HepG2 (cell line): ENCODE results near the gene TUG1. TPM values are rescaled to one million over a fixed set of nuclear protein-coding genes. Genes with fewer than 3 reads are reported as not detected.

Source experiments
- ETV5 ChIP-seq: IDR thresholded peaks from 2 replicates; pipeline ENCODE4 v1.6.1; 2018; ENCODE audit warnings: missing biosample characterization, missing genetic modification reagents, inconsistent platforms, borderline replicate concordance
- FIP1L1 ChIP-seq: fragments of 200-400 bp; formaldehyde crosslinking; IDR thresholded peaks from 2 replicates; pipeline ENCODE4 v1.6.1; 2018; ENCODE audit warnings: low read depth, mild to moderate bottlenecking, low read length, moderate library complexity, borderline replicate concordance; ENCODE audit not compliant: insufficient read depth
- MZF1 ChIP-seq: sonication (generic); formaldehyde crosslinking; IDR thresholded peaks from 2 replicates; pipeline ENCODE4 v1.8.1; 2023; ENCODE audit warnings: mild to moderate bottlenecking, missing genetic modification reagents, borderline replicate concordance
- ZBTB21 ChIP-seq: sonication (generic); formaldehyde crosslinking; IDR thresholded peaks from 2 replicates; pipeline ENCODE4 v1.4.0; 2020; ENCODE audit warnings: missing genetic modification reagents
- ZNF12 ChIP-seq: sonication (generic); formaldehyde crosslinking; IDR thresholded peaks from 2 replicates; pipeline ENCODE4 v1.5.0; 2020; ENCODE audit warnings: missing genetic modification reagents
- ZNF138 ChIP-seq: sonication (generic); formaldehyde crosslinking; IDR thresholded peaks from 2 replicates; pipeline ENCODE4 v1.5.0; 2020; ENCODE audit warnings: mild to moderate bottlenecking, low read depth, missing genetic modification reagents
- ZNF234 ChIP-seq: sonication (generic); formaldehyde crosslinking; conservative IDR thresholded peaks from 2 replicates; pipeline ENCODE4 v1.5.1; 2020; ENCODE audit warnings: mild to moderate bottlenecking, missing genetic modification reagents
- ZNF451 ChIP-seq: sonication (generic); formaldehyde crosslinking; IDR thresholded peaks from 2 replicates; pipeline ENCODE4 v1.5.0; 2020; ENCODE audit warnings: mild to moderate bottlenecking, missing genetic modification reagents
- ZNF549 ChIP-seq: sonication (generic); formaldehyde crosslinking; IDR thresholded peaks from 2 replicates; pipeline ENCODE4 v1.5.0; 2020; ENCODE audit warnings: missing genetic modification reagents
- ZNF605 ChIP-seq: sonication (generic); formaldehyde crosslinking; IDR thresholded peaks from 2 replicates; pipeline ENCODE4 v1.8.0; 2022; ENCODE audit warnings: mild to moderate bottlenecking, missing genetic modification reagents
- polyA plus RNA-seq, 8 experiments: library from polyadenylated mRNA; depleted of rRNA in 3 of 8; stranded (reverse) in 7 of 8; unstranded in 1 of 8; fragments of >200 nt; fragmentation: Illumina TruSeq in 4 of 8; extraction: Trizol in 4 of 8; gene quantifications; 2 replicates each; pipeline versions ENCODE4 v1.2.1 to v1.2.3, GENCODE V29; 2011 to 2016; ENCODE audit warnings: low read depth in 4 of 8, missing spikeins in 1 of 8, mixed read lengths in 1 of 8; ENCODE audit not compliant: insufficient read depth in 1 of 8
- total RNA-seq, 5 experiments: library from RNA; depleted of rRNA; stranded (reverse); fragments of >200 nt; fragmentation: Illumina TruSeq; extraction: Trizol; gene quantifications; 2 replicates each; pipeline ENCODE4 v1.2.3, GENCODE V29; 2016; ENCODE audit warnings: low read depth in 1 of 5
- TF ChIP-seq, protein P1 (sequence below), 2 experiments: sonication (generic) in 1 of 2; formaldehyde crosslinking in 1 of 2; IDR thresholded peaks; 2 replicates each; pipeline versions ENCODE4 v1.6.1 to v1.9.0; 2014 to 2022; ENCODE audit warnings: antibody characterized with exemption in 1 of 2, borderline replicate concordance in 1 of 2, inconsistent platforms in 1 of 2, low read depth in 1 of 2, missing genetic modification reagents in 1 of 2
- TF ChIP-seq, protein P2 (sequence below): IDR thresholded peaks from 2 replicates; pipeline ENCODE4 v1.6.1; 2016; ENCODE audit warnings: mild to moderate bottlenecking, missing biosample characterization, missing genetic modification reagents
- TF ChIP-seq, protein P3 (sequence below): sonication (generic); formaldehyde crosslinking; IDR thresholded peaks from 2 replicates; pipeline ENCODE4 v1.9.0; 2021; ENCODE audit warnings: missing genetic modification reagents, borderline replicate concordance
- TF ChIP-seq, protein P4 (sequence below): sonication (generic); formaldehyde crosslinking; IDR thresholded peaks from 2 replicates; pipeline ENCODE4 v1.4.0; 2020; ENCODE audit warnings: missing genetic modification reagents
- TF ChIP-seq, protein P5 (sequence below): sonication (generic); formaldehyde crosslinking; conservative IDR thresholded peaks from 2 replicates; pipeline ENCODE4 v1.8.0; 2022; ENCODE audit warnings: low read depth, missing genetic modification reagents

TUG1 gene
- total and polyA plus RNA-seq, 2 of the 13 experiments (the other 11 are each of a cell fraction or from before 2014, with no cell fraction given) = 35.2 to 122 TPM

DNA sequence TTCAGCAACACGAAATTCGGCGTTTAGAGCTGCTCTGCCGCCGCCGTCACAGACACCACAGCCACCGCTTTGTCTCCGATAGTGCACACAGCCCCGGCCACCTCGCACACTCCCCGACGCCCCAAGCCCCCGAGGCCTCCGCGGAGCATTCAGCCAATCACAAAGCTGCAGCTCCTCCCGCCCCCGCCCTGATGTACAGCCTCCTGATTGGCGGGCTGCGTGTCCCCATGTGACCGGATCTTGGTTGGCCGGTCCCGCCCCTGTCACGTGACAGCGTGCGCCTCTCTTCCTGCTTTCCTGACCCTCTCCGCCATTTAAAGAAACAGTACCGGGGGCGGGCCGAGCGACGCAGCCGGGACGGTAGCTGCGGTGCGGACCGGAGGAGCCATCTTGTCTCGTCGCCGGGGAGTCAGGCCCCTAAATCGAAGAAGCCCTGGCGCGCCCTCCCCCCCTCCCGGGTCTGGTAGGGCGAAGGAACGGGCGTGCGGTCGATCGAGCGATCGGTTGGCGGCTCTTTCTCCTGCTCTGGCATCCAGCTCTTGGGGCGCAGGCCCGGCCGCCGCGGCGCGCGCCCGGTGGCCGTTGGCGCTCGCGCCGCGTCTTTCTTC is at the start of gene TUG1 (continued):
- TF ChIP-seq, protein P1, sequence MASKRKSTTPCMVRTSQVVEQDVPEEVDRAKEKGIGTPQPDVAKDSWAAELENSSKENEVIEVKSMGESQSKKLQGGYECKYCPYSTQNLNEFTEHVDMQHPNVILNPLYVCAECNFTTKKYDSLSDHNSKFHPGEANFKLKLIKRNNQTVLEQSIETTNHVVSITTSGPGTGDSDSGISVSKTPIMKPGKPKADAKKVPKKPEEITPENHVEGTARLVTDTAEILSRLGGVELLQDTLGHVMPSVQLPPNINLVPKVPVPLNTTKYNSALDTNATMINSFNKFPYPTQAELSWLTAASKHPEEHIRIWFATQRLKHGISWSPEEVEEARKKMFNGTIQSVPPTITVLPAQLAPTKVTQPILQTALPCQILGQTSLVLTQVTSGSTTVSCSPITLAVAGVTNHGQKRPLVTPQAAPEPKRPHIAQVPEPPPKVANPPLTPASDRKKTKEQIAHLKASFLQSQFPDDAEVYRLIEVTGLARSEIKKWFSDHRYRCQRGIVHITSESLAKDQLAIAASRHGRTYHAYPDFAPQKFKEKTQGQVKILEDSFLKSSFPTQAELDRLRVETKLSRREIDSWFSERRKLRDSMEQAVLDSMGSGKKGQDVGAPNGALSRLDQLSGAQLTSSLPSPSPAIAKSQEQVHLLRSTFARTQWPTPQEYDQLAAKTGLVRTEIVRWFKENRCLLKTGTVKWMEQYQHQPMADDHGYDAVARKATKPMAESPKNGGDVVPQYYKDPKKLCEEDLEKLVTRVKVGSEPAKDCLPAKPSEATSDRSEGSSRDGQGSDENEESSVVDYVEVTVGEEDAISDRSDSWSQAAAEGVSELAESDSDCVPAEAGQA (IDR thresholded peaks at IDR 0.05; ENCODE audit: low read depth) = peak; percentile 78
- TF ChIP-seq, protein P1 (CRISPR knock-in tag; IDR thresholded peaks at IDR 0.05; ENCODE audit: borderline replicate concordance) = no peak; the same call in 1 of the 2 replicates
- TF ChIP-seq, protein P2, sequence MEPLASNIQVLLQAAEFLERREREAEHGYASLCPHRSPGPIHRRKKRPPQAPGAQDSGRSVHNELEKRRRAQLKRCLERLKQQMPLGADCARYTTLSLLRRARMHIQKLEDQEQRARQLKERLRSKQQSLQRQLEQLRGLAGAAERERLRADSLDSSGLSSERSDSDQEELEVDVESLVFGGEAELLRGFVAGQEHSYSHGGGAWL (CRISPR knock-in tag) = peak; percentile 72; the same call in 1 of the 2 replicates
- TF ChIP-seq ZNF549 (CRISPR knock-in tag) = no peak
- TF ChIP-seq ZNF451 (CRISPR knock-in tag) = peak; percentile 10; the same call in 1 of the 2 replicates
- TF ChIP-seq ZNF234 (CRISPR knock-in tag) = no peak
- TF ChIP-seq ZNF12 (CRISPR knock-in tag) = peak; percentile 59; the same call in 1 of the 2 replicates
- TF ChIP-seq, protein P3, sequence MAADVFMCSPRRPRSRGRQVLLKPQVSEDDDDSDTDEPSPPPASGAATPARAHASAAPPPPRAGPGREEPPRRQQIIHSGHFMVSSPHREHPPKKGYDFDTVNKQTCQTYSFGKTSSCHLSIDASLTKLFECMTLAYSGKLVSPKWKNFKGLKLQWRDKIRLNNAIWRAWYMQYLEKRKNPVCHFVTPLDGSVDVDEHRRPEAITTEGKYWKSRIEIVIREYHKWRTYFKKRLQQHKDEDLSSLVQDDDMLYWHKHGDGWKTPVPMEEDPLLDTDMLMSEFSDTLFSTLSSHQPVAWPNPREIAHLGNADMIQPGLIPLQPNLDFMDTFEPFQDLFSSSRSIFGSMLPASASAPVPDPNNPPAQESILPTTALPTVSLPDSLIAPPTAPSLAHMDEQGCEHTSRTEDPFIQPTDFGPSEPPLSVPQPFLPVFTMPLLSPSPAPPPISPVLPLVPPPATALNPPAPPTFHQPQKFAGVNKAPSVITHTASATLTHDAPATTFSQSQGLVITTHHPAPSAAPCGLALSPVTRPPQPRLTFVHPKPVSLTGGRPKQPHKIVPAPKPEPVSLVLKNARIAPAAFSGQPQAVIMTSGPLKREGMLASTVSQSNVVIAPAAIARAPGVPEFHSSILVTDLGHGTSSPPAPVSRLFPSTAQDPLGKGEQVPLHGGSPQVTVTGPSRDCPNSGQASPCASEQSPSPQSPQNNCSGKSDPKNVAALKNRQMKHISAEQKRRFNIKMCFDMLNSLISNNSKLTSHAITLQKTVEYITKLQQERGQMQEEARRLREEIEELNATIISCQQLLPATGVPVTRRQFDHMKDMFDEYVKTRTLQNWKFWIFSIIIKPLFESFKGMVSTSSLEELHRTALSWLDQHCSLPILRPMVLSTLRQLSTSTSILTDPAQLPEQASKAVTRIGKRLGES = no peak
- no peak for TF ChIP-seq ZNF605 (CRISPR knock-in tag)
- TF ChIP-seq, protein P4, sequence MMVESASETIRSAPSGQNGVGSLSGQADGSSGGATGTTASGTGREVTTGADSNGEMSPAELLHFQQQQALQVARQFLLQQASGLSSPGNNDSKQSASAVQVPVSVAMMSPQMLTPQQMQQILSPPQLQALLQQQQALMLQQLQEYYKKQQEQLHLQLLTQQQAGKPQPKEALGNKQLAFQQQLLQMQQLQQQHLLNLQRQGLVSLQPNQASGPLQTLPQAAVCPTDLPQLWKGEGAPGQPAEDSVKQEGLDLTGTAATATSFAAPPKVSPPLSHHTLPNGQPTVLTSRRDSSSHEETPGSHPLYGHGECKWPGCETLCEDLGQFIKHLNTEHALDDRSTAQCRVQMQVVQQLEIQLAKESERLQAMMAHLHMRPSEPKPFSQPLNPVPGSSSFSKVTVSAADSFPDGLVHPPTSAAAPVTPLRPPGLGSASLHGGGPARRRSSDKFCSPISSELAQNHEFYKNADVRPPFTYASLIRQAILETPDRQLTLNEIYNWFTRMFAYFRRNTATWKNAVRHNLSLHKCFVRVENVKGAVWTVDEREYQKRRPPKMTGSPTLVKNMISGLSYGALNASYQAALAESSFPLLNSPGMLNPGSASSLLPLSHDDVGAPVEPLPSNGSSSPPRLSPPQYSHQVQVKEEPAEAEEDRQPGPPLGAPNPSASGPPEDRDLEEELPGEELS = 0 out of 2 replicates have a peak, but pooled peaks have one; percentile 19
- TF ChIP-seq, protein P5, sequence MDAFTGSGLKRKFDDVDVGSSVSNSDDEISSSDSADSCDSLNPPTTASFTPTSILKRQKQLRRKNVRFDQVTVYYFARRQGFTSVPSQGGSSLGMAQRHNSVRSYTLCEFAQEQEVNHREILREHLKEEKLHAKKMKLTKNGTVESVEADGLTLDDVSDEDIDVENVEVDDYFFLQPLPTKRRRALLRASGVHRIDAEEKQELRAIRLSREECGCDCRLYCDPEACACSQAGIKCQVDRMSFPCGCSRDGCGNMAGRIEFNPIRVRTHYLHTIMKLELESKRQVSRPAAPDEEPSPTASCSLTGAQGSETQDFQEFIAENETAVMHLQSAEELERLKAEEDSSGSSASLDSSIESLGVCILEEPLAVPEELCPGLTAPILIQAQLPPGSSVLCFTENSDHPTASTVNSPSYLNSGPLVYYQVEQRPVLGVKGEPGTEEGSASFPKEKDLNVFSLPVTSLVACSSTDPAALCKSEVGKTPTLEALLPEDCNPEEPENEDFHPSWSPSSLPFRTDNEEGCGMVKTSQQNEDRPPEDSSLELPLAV (CRISPR knock-in tag) = 0 out of 2 replicates have a peak, but pooled peaks have one; percentile 57
- TF ChIP-seq MZF1 (CRISPR knock-in tag) = no peak
- TF ChIP-seq ZBTB21 = no peak
- TF ChIP-seq ETV5 (CRISPR knock-in tag) = peak; percentile 94
- TF ChIP-seq FIP1L1 = no peak
- 0 out of 2 replicates have a peak, but pooled peaks have one; percentile 18 for TF ChIP-seq ZNF138 (CRISPR knock-in tag)
